Tibial artery (tissue), 4 donors: ENCODE measurements around the gene SERPINA10.

Experiments used
- DNase-seq, 2 donors: peaks; one replicate each; pipeline ENCODE4 v3.0.0-alpha.2; 2019
- H3K27ac ChIP-seq, 2 donors: fragments of 200-600 bp; sonication (generic) in 1 of 2; 1 replicate in 1 of 2; 2 replicates in 1 of 2; pipeline ENCODE4 v1.5.1; 2018 to 2019; ENCODE audit warnings: mild to moderate bottlenecking in 1 of 2
- H3K27me3 ChIP-seq, 2 donors: fragments of 200-600 bp; sonication (generic) in 1 of 2; one replicate each; pipeline versions ENCODE4 v1.5.1 to v1.6.0; 2016 to 2019
- H3K36me3 ChIP-seq, 3 donors: fragments of 200-600 bp; sonication (generic) in 2 of 3; one replicate each; pipeline ENCODE4 v1.5.1; 2016 to 2019; ENCODE audit warnings: mild to moderate bottlenecking in 2 of 3
- H3K4me1 ChIP-seq, 4 donors: fragments of 200-600 bp; sonication (generic) in 2 of 4; 1 replicate in 3 of 4; 2 replicates in 1 of 4; pipeline ENCODE4 v1.5.1; 2016 to 2019
- H3K4me3 ChIP-seq, 2 donors: fragments of 200-600 bp; sonication (generic) in 1 of 2; 1 replicate in 1 of 2; 2 replicates in 1 of 2; pipeline ENCODE4 v1.5.1; 2018 to 2019; ENCODE audit warnings: mild to moderate bottlenecking in 2 of 2
- H3K9me3 ChIP-seq, 3 donors: fragments of 200-600 bp; sonication (generic) in 1 of 3; one replicate each; pipeline ENCODE4 v1.5.1; 2016 to 2019
- intact Hi-C: fragments of 100-400 bp; cut with DNase I; formaldehyde crosslinking; loops from one replicate; pipeline ENCODE4 v1.15.0; 2023; ENCODE audit warnings: low total_unique reads
- TF ChIP-seq, protein P1 (sequence below), 2 experiments: fragments of 200-600 bp in 1 of 2; fragments of 450-650 bp in 1 of 2; IDR thresholded peaks; one replicate each; pipeline ENCODE4 v1.5.1; 2017 to 2019; ENCODE audit warnings: antibody characterized with exemption in 2 of 2, mild to moderate bottlenecking in 1 of 2, moderate library complexity in 1 of 2

Gene SERPINA10

DNA sequence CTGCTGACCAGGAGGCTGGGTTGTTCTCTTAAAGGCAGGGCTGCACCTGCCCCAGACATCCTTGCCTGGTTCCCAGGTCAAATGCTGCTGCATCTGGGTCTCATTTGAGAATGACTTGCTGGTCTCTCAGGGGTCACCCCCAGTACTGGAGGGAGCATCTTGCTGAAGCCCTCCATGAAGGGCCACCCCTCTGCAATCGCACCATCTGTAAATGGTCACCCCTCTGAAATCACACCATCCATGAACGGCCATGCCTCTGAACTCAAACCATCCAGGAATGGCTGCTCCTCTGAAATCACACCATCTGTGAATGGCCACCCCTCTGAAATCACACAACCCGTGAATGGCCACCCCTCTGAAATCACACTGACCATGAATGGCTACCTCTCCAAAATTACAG lies 37.4 kb upstream of the SERPINA10 start:
- TF ChIP-seq, protein P1, sequence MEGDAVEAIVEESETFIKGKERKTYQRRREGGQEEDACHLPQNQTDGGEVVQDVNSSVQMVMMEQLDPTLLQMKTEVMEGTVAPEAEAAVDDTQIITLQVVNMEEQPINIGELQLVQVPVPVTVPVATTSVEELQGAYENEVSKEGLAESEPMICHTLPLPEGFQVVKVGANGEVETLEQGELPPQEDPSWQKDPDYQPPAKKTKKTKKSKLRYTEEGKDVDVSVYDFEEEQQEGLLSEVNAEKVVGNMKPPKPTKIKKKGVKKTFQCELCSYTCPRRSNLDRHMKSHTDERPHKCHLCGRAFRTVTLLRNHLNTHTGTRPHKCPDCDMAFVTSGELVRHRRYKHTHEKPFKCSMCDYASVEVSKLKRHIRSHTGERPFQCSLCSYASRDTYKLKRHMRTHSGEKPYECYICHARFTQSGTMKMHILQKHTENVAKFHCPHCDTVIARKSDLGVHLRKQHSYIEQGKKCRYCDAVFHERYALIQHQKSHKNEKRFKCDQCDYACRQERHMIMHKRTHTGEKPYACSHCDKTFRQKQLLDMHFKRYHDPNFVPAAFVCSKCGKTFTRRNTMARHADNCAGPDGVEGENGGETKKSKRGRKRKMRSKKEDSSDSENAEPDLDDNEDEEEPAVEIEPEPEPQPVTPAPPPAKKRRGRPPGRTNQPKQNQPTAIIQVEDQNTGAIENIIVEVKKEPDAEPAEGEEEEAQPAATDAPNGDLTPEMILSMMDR (IDR thresholded peaks at IDR 0.05): no peak
- no peak for DNase-seq
- Histone ChIP-seq H3K36me3 (no peaks in the 10 kb centered on the region), H3K4me3 (no peak overlapping the region), H3K27me3 (no peaks in the 10 kb centered on the region), H3K27ac (no peak overlapping the region), H3K4me1 (no peaks in the 10 kb centered on the region), H3K9me3 (no peaks in the 10 kb centered on the region)
- intact Hi-C loops: no loop called here

DNA sequence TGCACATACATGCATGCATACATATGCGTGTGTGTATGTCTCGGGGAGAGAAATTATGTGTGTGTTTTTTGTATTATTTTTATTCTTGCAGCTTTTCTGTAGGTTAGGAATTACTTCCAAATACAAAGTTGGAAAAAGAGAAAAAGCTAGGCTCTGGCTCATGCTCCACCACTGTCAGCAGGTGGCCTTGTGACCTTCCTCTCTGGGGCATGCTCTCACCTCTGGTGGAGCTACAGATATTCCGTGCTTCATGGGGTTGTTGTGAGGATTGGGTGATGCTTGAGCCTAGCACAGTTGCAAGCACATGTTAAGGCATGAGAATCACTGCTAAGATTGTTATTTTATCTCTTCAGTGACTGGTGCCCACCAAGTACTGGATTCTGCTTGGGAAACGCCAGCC lies 36.8 kb upstream of the SERPINA10 start:
- no peak overlapping the region for H3K4me3 ChIP-seq
- TF ChIP-seq, protein P1 (IDR thresholded peaks at IDR 0.05): no peak
- H3K36me3 ChIP-seq: no peaks in the 10 kb centered on the region
- H3K27ac ChIP-seq: no peak overlapping the region
- DNase-seq: no peak
- H3K4me1 ChIP-seq: no peaks in the 10 kb centered on the region
- H3K9me3 ChIP-seq: no peaks in the 10 kb centered on the region
- intact Hi-C loops: no loop called here
- H3K27me3 ChIP-seq: no peaks in the 10 kb centered on the region

DNA sequence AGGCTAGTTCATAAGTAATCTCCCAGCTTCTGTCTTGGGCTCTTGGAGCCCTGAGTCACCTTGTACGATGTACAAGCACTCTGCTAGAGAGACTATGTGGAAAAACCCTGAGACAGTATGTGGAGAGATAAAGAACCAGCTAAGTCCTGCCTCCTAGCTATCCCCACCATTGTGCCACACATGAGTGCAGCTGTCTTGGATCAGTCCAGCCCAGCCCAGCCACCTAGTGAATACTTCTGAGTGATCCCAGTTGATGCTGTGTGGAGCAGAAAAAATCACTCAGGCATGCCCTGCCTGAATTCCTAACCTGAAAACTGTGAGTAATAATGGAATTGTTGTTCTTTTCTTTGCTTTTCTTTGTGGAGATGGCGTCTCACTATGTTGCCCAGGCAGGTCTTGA lies 35.1 kb upstream of the SERPINA10 start:
- Histone ChIP-seq H3K4me3 (no peak overlapping the region), H3K9me3 (no peaks in the 10 kb centered on the region), H3K27ac (no peak overlapping the region), H3K27me3 (no peaks in the 10 kb centered on the region), H3K36me3 (no peaks in the 10 kb centered on the region), H3K4me1 (no peaks in the 10 kb centered on the region)
- no peak for DNase-seq
- TF ChIP-seq, protein P1 (IDR thresholded peaks at IDR 0.05): no peak
- intact Hi-C loops: no loop called here

DNA sequence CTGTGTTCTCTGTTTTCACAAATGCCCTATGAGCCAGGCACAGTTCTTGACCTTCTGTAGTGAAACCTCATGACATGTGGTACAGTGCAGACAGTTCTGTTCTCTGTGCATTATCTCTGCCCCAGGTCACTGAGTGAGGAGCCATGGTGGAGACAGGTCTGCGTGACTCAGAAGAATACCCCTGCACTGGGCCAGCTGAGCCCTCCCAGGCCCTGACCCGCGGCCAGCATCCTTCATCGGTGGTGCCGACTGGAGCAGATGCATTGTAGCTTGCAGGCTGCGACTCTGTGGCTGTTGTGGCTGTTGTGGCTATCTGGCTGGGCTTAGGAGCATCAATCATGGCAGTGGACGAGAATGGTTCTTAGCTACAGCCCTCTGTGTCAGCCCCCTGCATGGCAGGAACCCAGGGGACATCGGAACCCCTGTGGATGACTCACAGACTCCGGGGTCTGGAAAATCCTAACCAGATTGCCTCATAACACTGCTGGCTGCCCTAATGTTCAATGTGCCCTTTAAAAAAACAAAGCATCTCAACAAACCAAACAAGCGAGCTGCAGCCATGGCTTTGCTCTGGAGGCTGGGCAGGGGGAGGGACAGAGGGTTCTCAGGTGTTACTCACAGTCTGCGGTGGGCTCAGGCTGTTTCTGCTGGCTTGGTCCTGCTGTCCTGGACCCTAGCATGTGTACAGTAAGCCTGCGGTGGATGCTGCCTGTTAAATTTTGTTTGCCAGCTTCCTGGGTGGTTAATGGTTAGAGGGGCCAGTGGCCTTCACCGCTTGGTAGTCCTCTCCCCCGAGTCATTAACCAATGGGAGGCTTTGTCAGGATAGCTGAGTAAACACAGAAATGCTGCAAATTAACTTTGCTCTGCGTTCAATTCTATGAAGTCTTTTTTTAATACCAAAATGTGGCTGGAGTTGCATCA lies 29.8 kb upstream of the SERPINA10 start, which contains the start of gene SERPINA6:
Gene SERPINA6, minus strand, starts transcription at position 689 of the 923 bp plus-strand sequence. CDS start 8,688 bp downstream, outside the sequence.
- intact Hi-C loops: no loop called here
- no peak for DNase-seq
- H3K4me3 ChIP-seq: no peak within 1 kb of the TSS
- H3K36me3 ChIP-seq: no peaks in the 10 kb centered on the region
- peaks cover 0 to 2% of the 10 kb centered on the region in 2 donors for H3K27me3 ChIP-seq
- H3K27ac ChIP-seq: no peak within 1 kb of the TSS
- TF ChIP-seq, protein P1 (IDR thresholded peaks at IDR 0.05): no peak
- no peaks in the 10 kb centered on the region for H3K9me3 ChIP-seq
- H3K4me1 ChIP-seq: no peaks in the 10 kb centered on the region

DNA sequence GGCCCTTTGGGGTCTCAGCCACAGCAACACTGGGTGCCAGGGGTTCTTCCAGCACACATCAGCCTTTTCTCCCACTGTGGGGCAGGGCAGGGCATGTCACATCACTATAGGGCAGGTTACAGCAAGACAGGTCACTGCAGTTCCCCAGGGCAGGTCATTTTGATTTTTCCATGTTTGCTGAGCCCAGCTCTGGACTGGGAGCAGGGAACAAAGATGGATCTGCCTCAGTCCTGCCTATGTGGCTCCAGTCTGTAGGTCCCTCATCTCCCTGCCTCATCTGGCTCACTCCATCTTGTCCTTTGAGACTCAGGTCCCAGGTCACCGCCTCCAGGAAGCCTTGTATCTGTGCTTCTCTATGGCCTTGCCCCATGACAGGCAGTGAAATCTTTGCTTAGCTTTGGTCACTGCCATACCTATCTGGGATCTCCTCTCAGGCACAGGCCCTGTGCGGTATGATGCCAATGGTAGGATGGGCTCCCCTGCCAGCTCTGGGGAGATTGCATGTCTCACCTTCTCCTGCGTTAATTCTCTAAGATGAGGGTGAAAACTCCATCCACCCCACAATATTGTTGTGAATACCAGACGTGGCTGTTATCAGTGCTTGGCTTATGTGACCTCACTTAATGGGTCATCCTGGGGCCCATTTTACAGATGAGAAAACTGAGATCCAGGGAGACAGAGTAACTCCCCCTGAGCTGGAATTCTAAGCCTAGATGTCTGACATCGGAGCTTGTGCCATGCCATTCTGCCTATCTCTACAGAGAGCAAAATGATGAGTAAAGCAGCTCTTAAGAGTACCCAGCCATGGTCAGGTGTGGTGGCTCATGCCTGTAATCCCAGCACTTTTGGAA lies 28.6 kb upstream of the SERPINA10 start:
- no peak for DNase-seq
- TF ChIP-seq, protein P1 (IDR thresholded peaks at IDR 0.05): no peak
- intact Hi-C loops: no loop called here
- Histone ChIP-seq H3K4me3 (no peak overlapping the region), H3K9me3 (no peaks in the 10 kb centered on the region), H3K27me3 (peaks cover 0 to 2% of the 10 kb centered on the region in 2 donors), H3K27ac (no peak overlapping the region), H3K4me1 (no peaks in the 10 kb centered on the region), H3K36me3 (no peaks in the 10 kb centered on the region)
